GM11168 (cell line): Measurements from ENCODE around the gene PPM1B.
"Not testable (repeated sequence)": the region's sequence is repeated elsewhere in the genome, so short reads cannot be mapped to it uniquely, and the experiment has no call there.

Experiments
- in situ Hi-C: fragments of 300-500 bp; cut with MboI; formaldehyde crosslinking; loops from one replicate; pipeline ENCODE4 v1.12.0; 2022; ENCODE audit warnings: low sequenced_read_pairs; ENCODE audit not compliant: unreplicated experiment

PPM1B gene

GRCh38 chr2:44195714-44196113 is 27.0 kb downstream of the PPM1B start:
- in situ Hi-C loops = no loop called here

- in situ Hi-C loops = no loop called here
Measured at GRCh38 chr2:44197816-44198215, 29.1 kb downstream of the PPM1B start.

GRCh38 chr2:44200011-44200410 is 31.3 kb downstream of the PPM1B start:
- in situ Hi-C loops = no loop called here

GRCh38 chr2:44200759-44201158 is 32.1 kb downstream of the PPM1B start:
- in situ Hi-C loops = no loop called here

- in situ Hi-C loops = no loop called here
Measured at GRCh38 chr2:44201648-44202165, 33.0 kb downstream of the PPM1B start.

- in situ Hi-C loops = no loop called here
Measured at GRCh38 chr2:44203542-44203941, 34.9 kb downstream of the PPM1B start.

GRCh38 chr2:44205169-44205568 is 36.5 kb downstream of the PPM1B start:
- in situ Hi-C loops = no loop called here

GRCh38 chr2:44207102-44207501 is 38.4 kb downstream of the PPM1B start:
- in situ Hi-C loops = no loop called here

GRCh38 chr2:44207648-44208047 is 39.0 kb downstream of the PPM1B start:
- in situ Hi-C loops = not testable (repeated sequence)

GRCh38 chr2:44210362-44210761 is 41.7 kb downstream of the PPM1B start:
- in situ Hi-C loops = no loop called here

- in situ Hi-C loops = no loop called here
Measured at GRCh38 chr2:44211183-44211582, 42.5 kb downstream of the PPM1B start.

GRCh38 chr2:44212302-44212701 is 43.6 kb downstream of the PPM1B start:
- in situ Hi-C loops = no loop called here

GRCh38 chr2:44215827-44216226 is 47.2 kb downstream of the PPM1B start:
- in situ Hi-C loops = no loop called here

GRCh38 chr2:44218771-44219170 is 50.1 kb downstream of the PPM1B start:
- in situ Hi-C loops = no loop called here

- in situ Hi-C loops = no loop called here
Measured at GRCh38 chr2:44226753-44227152, 58.1 kb downstream of the PPM1B start.

- in situ Hi-C loops = no loop called here
Measured at GRCh38 chr2:44230378-44230777, 61.7 kb downstream of the PPM1B start.

- in situ Hi-C loops = no loop called here
Measured at GRCh38 chr2:44233450-44234128, 64.9 kb downstream of the PPM1B start.

- in situ Hi-C loops = no loop called here
Measured at GRCh38 chr2:44237221-44237620, 68.5 kb downstream of the PPM1B start.

GRCh38 chr2:44242904-44243303 is 74.2 kb downstream of the PPM1B start:
- in situ Hi-C loops = no loop called here

GRCh38 chr2:44244135-44244871 is 75.6 kb downstream of the PPM1B start:
- in situ Hi-C loops = no loop called here

GRCh38 chr2:44245083-44245861 is 76.6 kb downstream of the PPM1B start:
- in situ Hi-C loops = no loop called here
